Measurements from ENCODE around the gene SAE1. TPM values are rescaled to one million over a fixed set of nuclear protein-coding genes. Genes with fewer than 3 reads are reported as not detected.

SAE1 gene
- total and polyA plus RNA-seq, 2 donors (not counting 1 experiment from before 2014, with no cell fraction given): 26.5 to 45.1 TPM

- no peak for TF ChIP-seq EZH2 (IDR thresholded peaks at IDR 0.05; ENCODE audit: borderline replicate concordance, insufficient read depth, low read depth, low read length, poor library complexity, severe bottlenecking)
- TF ChIP-seq, protein P1, sequence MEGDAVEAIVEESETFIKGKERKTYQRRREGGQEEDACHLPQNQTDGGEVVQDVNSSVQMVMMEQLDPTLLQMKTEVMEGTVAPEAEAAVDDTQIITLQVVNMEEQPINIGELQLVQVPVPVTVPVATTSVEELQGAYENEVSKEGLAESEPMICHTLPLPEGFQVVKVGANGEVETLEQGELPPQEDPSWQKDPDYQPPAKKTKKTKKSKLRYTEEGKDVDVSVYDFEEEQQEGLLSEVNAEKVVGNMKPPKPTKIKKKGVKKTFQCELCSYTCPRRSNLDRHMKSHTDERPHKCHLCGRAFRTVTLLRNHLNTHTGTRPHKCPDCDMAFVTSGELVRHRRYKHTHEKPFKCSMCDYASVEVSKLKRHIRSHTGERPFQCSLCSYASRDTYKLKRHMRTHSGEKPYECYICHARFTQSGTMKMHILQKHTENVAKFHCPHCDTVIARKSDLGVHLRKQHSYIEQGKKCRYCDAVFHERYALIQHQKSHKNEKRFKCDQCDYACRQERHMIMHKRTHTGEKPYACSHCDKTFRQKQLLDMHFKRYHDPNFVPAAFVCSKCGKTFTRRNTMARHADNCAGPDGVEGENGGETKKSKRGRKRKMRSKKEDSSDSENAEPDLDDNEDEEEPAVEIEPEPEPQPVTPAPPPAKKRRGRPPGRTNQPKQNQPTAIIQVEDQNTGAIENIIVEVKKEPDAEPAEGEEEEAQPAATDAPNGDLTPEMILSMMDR (IDR thresholded peaks at IDR 0.05): no peak
- H3K27me3 Mint-ChIP-seq: no peaks in the 10 kb centered on the region
- Histone ChIP-seq H3K4me3 (ENCODE audit: control extremely low read depth in 1 of 5, extremely low read depth in 1 of 5, insufficient read depth in 1 of 5, low read depth in 2 of 5, low read length in 4 of 5) (no peak overlapping the region), H3K9me3 (ENCODE audit: control extremely low read depth in 1 of 3, control insufficient read depth in 2 of 3, insufficient read depth in 1 of 3, low read length in 2 of 3) (no peaks in the 10 kb centered on the region), H3K27me3 (replicated peaks in 1 of 4; ENCODE audit: control extremely low read depth in 1 of 4, control insufficient read depth in 3 of 4, insufficient read depth in 4 of 4, low read length in 3 of 4) (no peaks in the 10 kb centered on the region), H2AFZ (ENCODE audit: insufficient read depth, low read depth, low read length, poor library complexity, severe bottlenecking) (no peak overlapping the region), H3K36me3 (replicated peaks in 1 of 2; ENCODE audit: control extremely low read depth in 1 of 2, control insufficient read depth in 1 of 2, extremely low read depth in 1 of 2, insufficient read depth in 2 of 2, low read length in 1 of 2) (peaks cover 2 to 27% of the 10 kb centered on the region in 2 experiments), H4K20me1 (ENCODE audit: control insufficient read depth, insufficient read depth, low read length, poor library complexity, severe bottlenecking) (peaks cover 49% of the 10 kb centered on the region), H3K4me2 (replicated peaks; ENCODE audit: low read depth, low read length, poor library complexity, severe bottlenecking) (no peak overlapping the region), H3K79me2 (ENCODE audit: control insufficient read depth, insufficient read depth, low read length) (peaks cover 95% of the 10 kb centered on the region), H3K9ac (ENCODE audit: low read length) (no peak overlapping the region), H3K27ac (ENCODE audit: low read length in 2 of 2) (no peak overlapping the region), H3K4me1 (ENCODE audit: control insufficient read depth in 2 of 2, insufficient read depth in 2 of 2, low read length in 2 of 2) (peaks cover 5 to 27% of the 10 kb centered on the region in 2 donors)
- ChIA-PET POLR2A (interaction anchor here (1.3 kb wide), 1 partner anchor 13 kb away, joined by 3 read pairs; no protein-coding TSS in a partner anchor), CTCF (interaction anchor here (0.6 to 1.3 kb wide), 2 partner anchors 27 to 47 kb away, joined by 3 to 5 read pairs; no protein-coding TSS in a partner anchor)
- ATAC-seq (ENCODE audit: low read depth) (no peak), DNase-seq (no peak)
- WGBS (ENCODE audit: insufficient coverage): 83% methylated on average over 1 of the region's 6 CpGs
- no peak overlapping the region for H3K27ac Mint-ChIP-seq
- intact Hi-C loops (cut with micrococcal nuclease): no loop called here
- no peaks in the 10 kb centered on the region for H3K9me3 Mint-ChIP-seq (ENCODE audit: insufficient read depth)
- H3K4me1 Mint-ChIP-seq: peaks cover 50% of the 10 kb centered on the region
- no peak overlapping the region for H3K4me3 Mint-ChIP-seq
Observed at GRCh38 chr19:47098608-47099007, 32.0 kb upstream of the SAE1 start.

DNA sequence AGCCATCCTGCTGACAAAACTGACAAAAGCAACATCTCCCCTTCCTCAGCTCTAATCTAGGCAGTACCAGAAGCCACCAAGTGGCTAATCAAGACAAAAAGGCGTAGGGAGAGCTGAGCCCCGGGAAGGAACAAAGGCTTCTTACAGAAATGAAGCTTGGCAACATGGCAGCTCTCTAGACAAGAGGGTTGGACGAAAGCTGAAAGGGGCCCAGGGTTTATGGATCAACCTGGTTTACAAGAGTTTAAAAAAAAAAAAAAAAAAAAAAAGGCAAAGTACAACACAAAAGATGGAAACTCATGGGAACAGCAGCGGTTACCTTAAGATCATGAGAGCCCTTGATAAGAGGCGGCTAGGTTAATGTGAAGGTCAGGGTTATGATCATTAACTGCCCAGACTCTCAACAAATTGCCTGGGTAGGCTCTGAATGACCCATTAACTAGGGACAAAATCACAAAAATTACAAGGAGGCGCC is 31.0 kb upstream of the SAE1 start:
- ChIA-PET POLR2A (interaction anchor here (0.7 kb wide), 1 partner anchor 15 kb away, joined by 8 read pairs; no protein-coding TSS in a partner anchor), CTCF (interaction anchor here (1.0 to 1.3 kb wide), 2 partner anchors 20 to 26 kb away, joined by 4 to 5 read pairs; no protein-coding TSS in a partner anchor)
- DNase-seq (no peak), ATAC-seq (ENCODE audit: low read depth) (no peak)
- WGBS (ENCODE audit: insufficient coverage): 93% methylated on average over 2 of the region's 6 CpGs
- Histone ChIP-seq H3K9ac (ENCODE audit: low read length) (no peak overlapping the region), H3K4me1 (ENCODE audit: control insufficient read depth in 2 of 2, insufficient read depth in 2 of 2, low read length in 2 of 2) (peaks cover 4 to 17% of the 10 kb centered on the region in 2 donors), H3K9me3 (ENCODE audit: control extremely low read depth in 1 of 3, control insufficient read depth in 2 of 3, insufficient read depth in 1 of 3, low read length in 2 of 3) (no peaks in the 10 kb centered on the region), H3K36me3 (replicated peaks in 1 of 2; ENCODE audit: control extremely low read depth in 1 of 2, control insufficient read depth in 1 of 2, extremely low read depth in 1 of 2, insufficient read depth in 2 of 2, low read length in 1 of 2) (peaks cover 2 to 23% of the 10 kb centered on the region in 2 experiments), H3K4me3 (ENCODE audit: control extremely low read depth in 1 of 5, extremely low read depth in 1 of 5, insufficient read depth in 1 of 5, low read depth in 2 of 5, low read length in 4 of 5) (no peak overlapping the region), H3K27ac (ENCODE audit: low read length in 2 of 2) (no peak overlapping the region), H3K4me2 (replicated peaks; ENCODE audit: low read depth, low read length, poor library complexity, severe bottlenecking) (no peak overlapping the region), H3K79me2 (ENCODE audit: control insufficient read depth, insufficient read depth, low read length) (peaks cover 98% of the 10 kb centered on the region), H4K20me1 (ENCODE audit: control insufficient read depth, insufficient read depth, low read length, poor library complexity, severe bottlenecking) (peaks cover 52% of the 10 kb centered on the region), H3K27me3 (replicated peaks in 1 of 4; ENCODE audit: control extremely low read depth in 1 of 4, control insufficient read depth in 3 of 4, insufficient read depth in 4 of 4, low read length in 3 of 4) (no peaks in the 10 kb centered on the region), H2AFZ (ENCODE audit: insufficient read depth, low read depth, low read length, poor library complexity, severe bottlenecking) (no peak overlapping the region)
- intact Hi-C loops (cut with micrococcal nuclease): no loop called here
- no peaks in the 10 kb centered on the region for H3K9me3 Mint-ChIP-seq (ENCODE audit: insufficient read depth)
- no peak overlapping the region for H3K27ac Mint-ChIP-seq
- H3K27me3 Mint-ChIP-seq: no peaks in the 10 kb centered on the region
- peaks cover 41% of the 10 kb centered on the region for H3K4me1 Mint-ChIP-seq
- no peak overlapping the region for H3K4me3 Mint-ChIP-seq
- TF ChIP-seq, protein P1 (IDR thresholded peaks at IDR 0.05): no peak
- no peak for TF ChIP-seq EZH2 (IDR thresholded peaks at IDR 0.05; ENCODE audit: borderline replicate concordance, insufficient read depth, low read depth, low read length, poor library complexity, severe bottlenecking)
